22Rv1 (cell line): ENCODE data around the gene OVAAL.

ENCODE experiments used
- ZFX ChIP-seq: fragments of 450-650 bp; IDR thresholded peaks from 2 replicates; pipeline ENCODE4 v1.6.1; 2017; ENCODE audit warnings: antibody characterized with exemption, borderline replicate concordance
- TF ChIP-seq, protein P1 (sequence below): fragments of 450-650 bp; IDR thresholded peaks from 2 replicates; pipeline ENCODE4 v1.5.1; 2017; ENCODE audit warnings: mild to moderate bottlenecking

- TF ChIP-seq, protein P1, sequence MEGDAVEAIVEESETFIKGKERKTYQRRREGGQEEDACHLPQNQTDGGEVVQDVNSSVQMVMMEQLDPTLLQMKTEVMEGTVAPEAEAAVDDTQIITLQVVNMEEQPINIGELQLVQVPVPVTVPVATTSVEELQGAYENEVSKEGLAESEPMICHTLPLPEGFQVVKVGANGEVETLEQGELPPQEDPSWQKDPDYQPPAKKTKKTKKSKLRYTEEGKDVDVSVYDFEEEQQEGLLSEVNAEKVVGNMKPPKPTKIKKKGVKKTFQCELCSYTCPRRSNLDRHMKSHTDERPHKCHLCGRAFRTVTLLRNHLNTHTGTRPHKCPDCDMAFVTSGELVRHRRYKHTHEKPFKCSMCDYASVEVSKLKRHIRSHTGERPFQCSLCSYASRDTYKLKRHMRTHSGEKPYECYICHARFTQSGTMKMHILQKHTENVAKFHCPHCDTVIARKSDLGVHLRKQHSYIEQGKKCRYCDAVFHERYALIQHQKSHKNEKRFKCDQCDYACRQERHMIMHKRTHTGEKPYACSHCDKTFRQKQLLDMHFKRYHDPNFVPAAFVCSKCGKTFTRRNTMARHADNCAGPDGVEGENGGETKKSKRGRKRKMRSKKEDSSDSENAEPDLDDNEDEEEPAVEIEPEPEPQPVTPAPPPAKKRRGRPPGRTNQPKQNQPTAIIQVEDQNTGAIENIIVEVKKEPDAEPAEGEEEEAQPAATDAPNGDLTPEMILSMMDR: no peak
- no peak for TF ChIP-seq ZFX
These were observed 2.3 kb downstream of the OVAAL start for GRCh38 chr1:180560868-180561600.
